ENCODE measurements around the gene AMER3.

Gene AMER3

GRCh38 chr2:130776550-130776949 is 21.2 kb downstream of the AMER3 start:
- H3K27ac ChIP-seq (ENCODE audit: insufficient read depth, low read length, poor library complexity, severe bottlenecking) = no peak overlapping the region
- no peaks in the 10 kb centered on the region for H3K4me1 ChIP-seq (ENCODE audit: control insufficient read depth, insufficient read depth, low read length, poor library complexity, severe bottlenecking)
- no peak for DNase-seq
- no peak overlapping the region for H3K4me3 ChIP-seq (ENCODE audit: insufficient read depth, low read depth, low read length, poor library complexity, severe bottlenecking)
- no peaks in the 10 kb centered on the region for H3K9me3 ChIP-seq (ENCODE audit: control insufficient read depth, low read length)
- no peaks in the 10 kb centered on the region for H3K36me3 ChIP-seq (ENCODE audit: control insufficient read depth, insufficient read depth, low read length)
- no peaks in the 10 kb centered on the region for H3K27me3 ChIP-seq (replicated peaks; ENCODE audit: control insufficient read depth, insufficient read depth, low read length, poor library complexity, severe bottlenecking)

- no peak overlapping the region for H3K27ac ChIP-seq (ENCODE audit: insufficient read depth, low read length, poor library complexity, severe bottlenecking)
- H3K36me3 ChIP-seq (ENCODE audit: control insufficient read depth, insufficient read depth, low read length) = no peaks in the 10 kb centered on the region
- DNase-seq = no peak
- H3K4me3 ChIP-seq (ENCODE audit: insufficient read depth, low read depth, low read length, poor library complexity, severe bottlenecking) = no peak overlapping the region
- no peaks in the 10 kb centered on the region for H3K27me3 ChIP-seq (replicated peaks; ENCODE audit: control insufficient read depth, insufficient read depth, low read length, poor library complexity, severe bottlenecking)
- H3K4me1 ChIP-seq (ENCODE audit: control insufficient read depth, insufficient read depth, low read length, poor library complexity, severe bottlenecking) = no peaks in the 10 kb centered on the region
- no peaks in the 10 kb centered on the region for H3K9me3 ChIP-seq (ENCODE audit: control insufficient read depth, low read length)
Measured at GRCh38 chr2:130778781-130779180, 23.4 kb downstream of the AMER3 start.

- Histone ChIP-seq H3K4me3 (ENCODE audit: insufficient read depth, low read depth, low read length, poor library complexity, severe bottlenecking) (no peak overlapping the region), H3K9me3 (ENCODE audit: control insufficient read depth, low read length) (no peaks in the 10 kb centered on the region), H3K4me1 (ENCODE audit: control insufficient read depth, insufficient read depth, low read length, poor library complexity, severe bottlenecking) (no peaks in the 10 kb centered on the region), H3K27me3 (replicated peaks; ENCODE audit: control insufficient read depth, insufficient read depth, low read length, poor library complexity, severe bottlenecking) (no peaks in the 10 kb centered on the region), H3K36me3 (ENCODE audit: control insufficient read depth, insufficient read depth, low read length) (no peaks in the 10 kb centered on the region), H3K27ac (ENCODE audit: insufficient read depth, low read length, poor library complexity, severe bottlenecking) (no peak overlapping the region)
- no peak for DNase-seq
Measured at GRCh38 chr2:130785466-130786055, 30.2 kb downstream of the AMER3 start.

- H3K4me3 ChIP-seq (ENCODE audit: insufficient read depth, low read depth, low read length, poor library complexity, severe bottlenecking) = no peak overlapping the region
- H3K27me3 ChIP-seq (replicated peaks; ENCODE audit: control insufficient read depth, insufficient read depth, low read length, poor library complexity, severe bottlenecking) = no peaks in the 10 kb centered on the region
- no peak for DNase-seq
- no peaks in the 10 kb centered on the region for H3K9me3 ChIP-seq (ENCODE audit: control insufficient read depth, low read length)
- no peaks in the 10 kb centered on the region for H3K4me1 ChIP-seq (ENCODE audit: control insufficient read depth, insufficient read depth, low read length, poor library complexity, severe bottlenecking)
- no peak overlapping the region for H3K27ac ChIP-seq (ENCODE audit: insufficient read depth, low read length, poor library complexity, severe bottlenecking)
- no peaks in the 10 kb centered on the region for H3K36me3 ChIP-seq (ENCODE audit: control insufficient read depth, insufficient read depth, low read length)
Measured at GRCh38 chr2:130786076-130786475, 30.7 kb downstream of the AMER3 start.

GRCh38 chr2:130787841-130788240 is 32.5 kb downstream of the AMER3 start:
- no peaks in the 10 kb centered on the region for H3K9me3 ChIP-seq (ENCODE audit: control insufficient read depth, low read length)
- H3K27ac ChIP-seq (ENCODE audit: insufficient read depth, low read length, poor library complexity, severe bottlenecking) = no peak overlapping the region
- H3K27me3 ChIP-seq (replicated peaks; ENCODE audit: control insufficient read depth, insufficient read depth, low read length, poor library complexity, severe bottlenecking) = no peaks in the 10 kb centered on the region
- no peak overlapping the region for H3K4me3 ChIP-seq (ENCODE audit: insufficient read depth, low read depth, low read length, poor library complexity, severe bottlenecking)
- no peak for DNase-seq
- H3K4me1 ChIP-seq (ENCODE audit: control insufficient read depth, insufficient read depth, low read length, poor library complexity, severe bottlenecking) = no peaks in the 10 kb centered on the region
- H3K36me3 ChIP-seq (ENCODE audit: control insufficient read depth, insufficient read depth, low read length) = no peaks in the 10 kb centered on the region

GRCh38 chr2:130790312-130790711 is 35.0 kb downstream of the AMER3 start:
- DNase-seq = no peak
- no peaks in the 10 kb centered on the region for H3K9me3 ChIP-seq (ENCODE audit: control insufficient read depth, low read length)
- H3K36me3 ChIP-seq (ENCODE audit: control insufficient read depth, insufficient read depth, low read length) = no peaks in the 10 kb centered on the region

GRCh38 chr2:130790804-130791616 is 35.7 kb downstream of the AMER3 start:
- no peaks in the 10 kb centered on the region for H3K4me1 ChIP-seq (ENCODE audit: control insufficient read depth, insufficient read depth, low read length, poor library complexity, severe bottlenecking)
- no peak overlapping the region for H3K4me3 ChIP-seq (ENCODE audit: insufficient read depth, low read depth, low read length, poor library complexity, severe bottlenecking)
- H3K27ac ChIP-seq (ENCODE audit: insufficient read depth, low read length, poor library complexity, severe bottlenecking) = no peak overlapping the region
- H3K36me3 ChIP-seq (ENCODE audit: control insufficient read depth, insufficient read depth, low read length) = no peaks in the 10 kb centered on the region
- no peak for DNase-seq
- no peaks in the 10 kb centered on the region for H3K9me3 ChIP-seq (ENCODE audit: control insufficient read depth, low read length)
- no peaks in the 10 kb centered on the region for H3K27me3 ChIP-seq (replicated peaks; ENCODE audit: control insufficient read depth, insufficient read depth, low read length, poor library complexity, severe bottlenecking)

More at GRCh38 chr2:130790312-130790711, 35.0 kb downstream of the AMER3 start:
- no peak overlapping the region for H3K4me3 ChIP-seq (ENCODE audit: insufficient read depth, low read depth, low read length, poor library complexity, severe bottlenecking)
- H3K27ac ChIP-seq (ENCODE audit: insufficient read depth, low read length, poor library complexity, severe bottlenecking) = no peak overlapping the region
- H3K4me1 ChIP-seq (ENCODE audit: control insufficient read depth, insufficient read depth, low read length, poor library complexity, severe bottlenecking) = no peaks in the 10 kb centered on the region
- no peaks in the 10 kb centered on the region for H3K27me3 ChIP-seq (replicated peaks; ENCODE audit: control insufficient read depth, insufficient read depth, low read length, poor library complexity, severe bottlenecking)

GRCh38 chr2:130791617-130791939 is 36.2 kb downstream of the AMER3 start:
- Histone ChIP-seq H3K27me3 (replicated peaks; ENCODE audit: control insufficient read depth, insufficient read depth, low read length, poor library complexity, severe bottlenecking) (no peaks in the 10 kb centered on the region), H3K9me3 (ENCODE audit: control insufficient read depth, low read length) (no peaks in the 10 kb centered on the region), H3K4me1 (ENCODE audit: control insufficient read depth, insufficient read depth, low read length, poor library complexity, severe bottlenecking) (no peaks in the 10 kb centered on the region), H3K4me3 (ENCODE audit: insufficient read depth, low read depth, low read length, poor library complexity, severe bottlenecking) (no peak overlapping the region), H3K36me3 (ENCODE audit: control insufficient read depth, insufficient read depth, low read length) (no peaks in the 10 kb centered on the region), H3K27ac (ENCODE audit: insufficient read depth, low read length, poor library complexity, severe bottlenecking) (no peak overlapping the region)
- no peak for DNase-seq

GRCh38 chr2:130795431-130795830 is 40.1 kb downstream of the AMER3 start:
- no peaks in the 10 kb centered on the region for H3K36me3 ChIP-seq (ENCODE audit: control insufficient read depth, insufficient read depth, low read length)
- no peaks in the 10 kb centered on the region for H3K27me3 ChIP-seq (replicated peaks; ENCODE audit: control insufficient read depth, insufficient read depth, low read length, poor library complexity, severe bottlenecking)
- peaks cover 3% of the 10 kb centered on the region for H3K4me1 ChIP-seq (ENCODE audit: control insufficient read depth, insufficient read depth, low read length, poor library complexity, severe bottlenecking)
- no peaks in the 10 kb centered on the region for H3K9me3 ChIP-seq (ENCODE audit: control insufficient read depth, low read length)
- H3K27ac ChIP-seq (ENCODE audit: insufficient read depth, low read length, poor library complexity, severe bottlenecking) = no peak overlapping the region
- no peak for DNase-seq
- H3K4me3 ChIP-seq (ENCODE audit: insufficient read depth, low read depth, low read length, poor library complexity, severe bottlenecking) = no peak overlapping the region

GRCh38 chr2:130796290-130796689 is 41.0 kb downstream of the AMER3 start:
- no peak for DNase-seq
- peaks cover 3% of the 10 kb centered on the region for H3K4me1 ChIP-seq (ENCODE audit: control insufficient read depth, insufficient read depth, low read length, poor library complexity, severe bottlenecking)
- H3K36me3 ChIP-seq (ENCODE audit: control insufficient read depth, insufficient read depth, low read length) = no peaks in the 10 kb centered on the region
- no peaks in the 10 kb centered on the region for H3K9me3 ChIP-seq (ENCODE audit: control insufficient read depth, low read length)
- H3K27me3 ChIP-seq (replicated peaks; ENCODE audit: control insufficient read depth, insufficient read depth, low read length, poor library complexity, severe bottlenecking) = no peaks in the 10 kb centered on the region
- no peak overlapping the region for H3K27ac ChIP-seq (ENCODE audit: insufficient read depth, low read length, poor library complexity, severe bottlenecking)
- H3K4me3 ChIP-seq (ENCODE audit: insufficient read depth, low read depth, low read length, poor library complexity, severe bottlenecking) = no peak overlapping the region

All from effector memory CD4-positive, alpha-beta T cell (primary cell).